ENCODE results near the gene MBP. TPM values are rescaled to one million over a fixed set of nuclear protein-coding genes. Genes with fewer than 3 reads are reported as not detected.

The MBP gene
- 89.4 TPM for polyA plus RNA-seq

DNA sequence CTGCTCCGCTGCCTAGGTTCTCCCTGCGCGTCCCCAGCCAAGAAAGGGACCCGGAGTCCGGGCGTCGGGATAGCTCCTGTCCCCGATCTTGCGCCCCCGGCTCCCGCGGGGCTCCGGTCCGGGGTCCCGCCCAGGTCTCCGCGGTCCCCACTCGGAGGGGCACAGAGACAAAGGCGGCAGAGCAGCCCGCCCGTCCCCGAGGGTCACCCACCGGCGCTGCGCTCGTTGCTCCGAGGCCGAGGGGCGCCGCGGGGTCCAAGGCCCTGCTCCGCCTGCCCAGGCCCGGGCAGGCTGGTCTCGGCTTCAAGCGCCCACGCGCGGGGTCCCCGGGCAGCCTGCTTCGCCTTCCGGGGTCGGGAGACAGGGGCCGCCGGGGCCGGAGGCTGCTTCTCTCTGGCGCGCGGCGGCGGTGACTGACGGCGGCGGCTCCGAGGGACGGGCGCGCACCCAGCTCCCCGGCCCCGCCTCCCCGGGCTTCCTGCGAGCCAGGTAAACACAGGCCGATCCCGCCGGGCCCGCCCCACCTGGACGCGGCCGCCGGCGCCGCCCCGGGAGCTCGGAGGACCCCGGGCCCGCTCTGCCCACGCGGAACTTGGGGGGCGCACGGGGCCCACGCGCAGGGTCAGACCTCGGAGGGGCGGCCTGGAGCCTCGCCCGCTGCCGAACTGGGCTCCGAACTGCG lies at the start of gene MBP:
Gene MBP (minus strand): TSS at position 415 of the 682 bp plus-strand sequence. CDS start 27,522 bp downstream, outside the sequence.
- H3K9me3 Mint-ChIP-seq, result no peaks in the 10 kb centered on the region
- H3K4me1 Mint-ChIP-seq, result peaks cover 31 to 36% (median 34%) of the 10 kb centered on the region in 3 donors
- no peaks in the 10 kb centered on the region for H3K36me3 Mint-ChIP-seq
- H3K27ac Mint-ChIP-seq, result peak within 1 kb of the TSS; percentile 95 to 99 (median 98)
- no peaks in the 10 kb centered on the region for H3K27me3 Mint-ChIP-seq
- H3K4me3 Mint-ChIP-seq, result peak within 1 kb of the TSS; percentile 86 to 98 (median 96)

DNA sequence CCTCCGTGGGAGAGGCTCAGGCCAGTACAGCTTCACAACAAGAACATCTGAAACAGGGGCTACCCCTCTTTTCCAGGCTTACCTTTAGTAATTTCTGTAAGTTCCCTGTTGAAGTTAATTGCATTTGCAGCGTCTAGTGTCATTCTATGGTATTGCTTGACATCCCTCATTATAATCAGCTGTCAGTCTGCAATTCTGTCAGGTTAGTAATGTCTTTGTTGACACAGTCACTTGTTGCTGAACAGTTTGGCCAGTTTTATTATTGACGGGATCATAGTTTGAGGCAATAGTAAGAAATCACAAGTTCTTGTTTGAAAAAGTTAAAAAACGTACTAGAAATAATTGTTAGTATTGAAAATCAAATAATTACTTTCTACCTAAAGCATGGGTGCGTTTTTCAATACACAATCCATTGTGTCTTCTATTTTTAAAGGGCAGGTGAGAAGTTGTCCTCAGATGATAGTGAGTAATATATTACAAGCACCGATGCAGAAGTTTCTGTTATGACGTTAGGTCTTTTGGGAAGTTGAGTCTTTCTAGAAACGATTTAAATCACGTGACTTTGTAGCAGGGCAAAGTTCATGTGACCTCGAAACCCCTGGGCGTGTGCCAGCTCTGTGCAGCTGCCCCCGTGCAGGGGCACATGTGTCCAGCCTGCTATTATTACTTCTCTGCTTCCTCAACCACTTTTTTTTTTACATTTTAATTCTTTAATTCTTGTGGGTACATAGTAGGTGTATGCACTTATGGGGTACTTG lies 49.5 kb upstream of the MBP start:
- no peaks in the 10 kb centered on the region for H3K36me3 Mint-ChIP-seq
- H3K4me1 Mint-ChIP-seq, result no peaks in the 10 kb centered on the region
- H3K9me3 Mint-ChIP-seq, result peaks cover 0 to 7% (median 5%) of the 10 kb centered on the region in 3 donors
- H3K27ac Mint-ChIP-seq, result no peak overlapping the region
- peaks cover 1% of the 10 kb centered on the region for H3K27me3 Mint-ChIP-seq
- H3K4me3 Mint-ChIP-seq, result no peak overlapping the region

DNA sequence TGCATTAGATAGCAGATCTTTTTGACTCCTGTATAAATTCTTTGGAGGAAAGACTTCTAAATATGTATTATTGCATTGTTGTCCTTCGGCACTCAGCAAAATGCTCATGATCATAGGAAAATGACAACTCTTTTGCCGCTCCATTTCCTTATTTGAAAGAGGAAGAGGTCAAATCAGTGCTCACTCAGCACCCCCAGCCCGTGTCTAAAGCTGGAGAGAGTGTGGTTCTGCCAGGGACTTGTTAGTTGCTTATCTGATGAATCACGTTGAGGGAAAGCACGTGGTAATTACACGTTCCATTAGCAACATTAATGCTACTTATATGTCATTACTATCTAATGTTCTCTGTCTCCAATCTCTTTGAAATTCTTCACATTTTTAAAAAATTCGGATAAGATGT lies 46.0 kb upstream of the MBP start:
- H3K36me3 Mint-ChIP-seq, result no peaks in the 10 kb centered on the region
- H3K27ac Mint-ChIP-seq, result no peak overlapping the region
- peaks cover 0 to 10% (median 0%) of the 10 kb centered on the region in 3 donors for H3K9me3 Mint-ChIP-seq
- no peaks in the 10 kb centered on the region for H3K4me1 Mint-ChIP-seq
- H3K4me3 Mint-ChIP-seq, result no peak overlapping the region
- peaks cover 1% of the 10 kb centered on the region for H3K27me3 Mint-ChIP-seq

DNA sequence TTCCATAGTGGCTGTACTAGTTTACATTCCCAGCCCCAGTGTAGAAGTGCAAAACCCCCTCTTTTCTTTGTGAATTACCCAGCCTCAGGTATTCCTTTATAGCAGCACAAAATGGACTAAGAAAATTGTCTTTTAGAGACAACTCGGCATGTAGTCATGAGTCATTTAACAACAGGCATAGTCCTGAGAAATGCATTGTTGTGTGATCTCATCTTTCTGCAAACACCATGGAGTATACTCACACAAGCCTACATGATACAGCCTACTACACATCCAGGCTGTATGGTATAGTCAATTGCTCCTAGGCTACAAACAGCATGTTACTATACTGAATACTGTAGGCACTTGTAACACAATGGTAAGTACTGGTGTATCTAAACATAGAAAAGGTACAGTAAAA lies 44.4 kb upstream of the MBP start:
- Mint-ChIP-seq H3K9me3 (peaks cover 0 to 10% (median 0%) of the 10 kb centered on the region in 3 donors), H3K4me1 (no peaks in the 10 kb centered on the region), H3K27ac (no peak overlapping the region), H3K36me3 (no peaks in the 10 kb centered on the region), H3K4me3 (no peak overlapping the region), H3K27me3 (peaks cover 1% of the 10 kb centered on the region)

DNA sequence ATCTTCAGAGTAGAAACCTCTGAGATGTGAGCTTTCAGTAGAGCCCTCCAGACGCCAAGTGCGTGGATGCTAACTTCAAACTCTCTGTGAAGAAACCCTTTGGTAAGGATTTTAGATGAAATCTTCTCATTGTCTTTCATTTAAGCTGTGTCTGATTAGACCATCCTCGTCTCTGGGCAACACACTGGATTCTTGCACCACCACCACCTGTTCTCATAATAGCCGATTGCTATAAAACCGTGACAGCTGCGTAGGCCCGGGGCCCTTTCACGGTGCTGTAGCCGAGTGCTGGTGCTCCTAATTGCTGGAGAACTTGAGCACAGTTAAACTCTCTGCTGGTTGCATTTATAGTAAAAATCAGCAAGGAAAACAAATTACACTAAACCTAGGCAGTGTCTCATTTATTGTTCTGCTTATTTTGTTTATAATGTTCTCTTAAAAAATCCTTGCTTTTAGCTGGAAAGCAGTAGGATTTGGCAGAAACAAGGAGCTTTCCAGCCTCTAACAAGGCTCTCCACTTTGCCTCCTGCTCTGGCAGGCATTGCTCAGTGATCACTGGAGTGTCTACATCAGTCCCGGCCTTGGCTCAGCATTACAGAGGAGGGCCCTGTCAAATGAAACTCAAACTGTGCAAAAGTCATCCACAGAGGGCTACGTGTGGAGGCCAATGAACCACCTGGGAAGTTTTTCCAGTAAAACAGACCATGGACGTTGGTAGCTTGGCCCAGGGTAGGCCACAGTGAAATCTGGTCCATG lies 40.9 kb upstream of the MBP start:
- peaks cover 1% of the 10 kb centered on the region for H3K27me3 Mint-ChIP-seq
- H3K36me3 Mint-ChIP-seq, result no peaks in the 10 kb centered on the region
- H3K4me1 Mint-ChIP-seq, result no peaks in the 10 kb centered on the region
- no peak overlapping the region for H3K27ac Mint-ChIP-seq
- no peak overlapping the region for H3K4me3 Mint-ChIP-seq
- H3K9me3 Mint-ChIP-seq, result peaks cover 0 to 10% (median 0%) of the 10 kb centered on the region in 3 donors

DNA sequence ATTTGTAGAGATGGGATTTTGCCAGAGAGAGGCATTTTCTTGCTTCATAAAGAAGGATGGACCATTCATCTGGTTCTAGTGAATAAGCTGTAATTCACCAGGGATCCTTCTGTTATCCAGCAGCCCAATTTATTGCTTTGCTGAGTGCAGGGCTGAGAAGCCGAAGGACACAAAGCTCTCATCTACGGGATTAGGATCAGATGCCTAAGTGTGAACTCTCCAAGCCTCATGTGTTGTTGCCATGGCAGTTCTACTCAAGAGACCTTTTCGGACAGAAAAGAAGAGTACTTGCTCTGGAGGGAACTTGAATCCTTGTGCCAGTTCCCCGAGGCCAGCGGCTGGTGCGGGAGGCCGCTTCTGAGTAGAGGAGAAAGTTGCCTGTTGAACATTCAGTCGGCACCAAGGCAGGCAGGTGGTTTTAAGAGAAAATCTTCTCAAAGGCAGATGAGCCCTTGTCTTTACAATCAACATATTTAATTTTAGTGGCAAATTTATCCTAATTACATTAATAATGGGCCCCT lies 38.4 kb upstream of the MBP start:
- Mint-ChIP-seq H3K36me3 (no peaks in the 10 kb centered on the region), H3K27ac (no peak overlapping the region), H3K27me3 (peaks cover 5% of the 10 kb centered on the region), H3K9me3 (peaks cover 0 to 7% (median 0%) of the 10 kb centered on the region in 3 donors), H3K4me3 (no peak overlapping the region), H3K4me1 (no peaks in the 10 kb centered on the region)

DNA sequence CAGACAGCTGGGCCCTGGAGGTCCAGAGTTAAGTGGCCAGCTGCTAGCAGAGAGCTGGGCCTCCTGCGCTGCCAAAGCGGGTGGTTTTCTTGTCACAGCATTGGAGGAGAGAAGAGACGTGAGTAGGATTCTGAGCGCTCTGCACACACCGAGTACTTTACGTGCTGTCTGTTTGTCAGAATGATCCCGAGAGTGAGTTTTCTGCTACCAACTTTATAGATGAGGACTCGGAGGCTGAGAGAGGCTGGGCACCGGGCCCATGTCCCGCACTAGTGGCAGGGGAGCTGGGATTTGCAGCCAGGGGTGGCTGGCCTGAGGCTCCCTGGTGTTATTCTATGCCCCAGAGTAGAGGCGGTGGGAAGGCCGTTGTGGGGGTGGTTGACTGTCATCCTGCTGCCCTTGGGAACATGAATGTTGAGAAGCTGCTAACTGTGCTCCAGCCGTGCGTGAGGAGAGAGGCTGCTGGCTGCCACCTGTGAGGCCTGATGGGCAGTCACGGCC lies 36.3 kb upstream of the MBP start:
- Mint-ChIP-seq H3K27me3 (peaks cover 11% of the 10 kb centered on the region), H3K9me3 (no peaks in the 10 kb centered on the region), H3K36me3 (no peaks in the 10 kb centered on the region), H3K27ac (no peak overlapping the region), H3K4me1 (no peaks in the 10 kb centered on the region), H3K4me3 (no peak overlapping the region)

DNA sequence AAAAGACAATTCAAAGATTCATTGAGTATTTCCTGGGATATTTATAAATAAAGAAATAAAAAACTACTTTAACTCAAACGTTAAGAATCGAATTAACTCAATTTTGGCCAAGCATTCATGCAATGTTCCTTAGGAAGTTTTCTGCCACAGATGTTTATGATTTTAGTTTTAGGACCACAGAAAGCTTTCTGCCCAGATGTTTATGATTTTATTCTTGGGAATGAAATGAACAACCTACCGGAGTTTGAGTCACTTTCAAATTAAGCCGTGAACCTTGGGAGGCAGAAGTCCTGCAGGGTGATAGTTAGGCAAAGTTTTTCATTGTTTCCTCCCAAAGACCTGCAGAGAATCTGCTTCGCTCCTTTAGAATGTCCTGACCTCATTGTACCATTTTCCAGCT lies 34.7 kb upstream of the MBP start:
- peaks cover 11% of the 10 kb centered on the region for H3K27me3 Mint-ChIP-seq
- H3K36me3 Mint-ChIP-seq, result no peaks in the 10 kb centered on the region
- H3K9me3 Mint-ChIP-seq, result no peaks in the 10 kb centered on the region
- no peak overlapping the region for H3K4me3 Mint-ChIP-seq
- H3K27ac Mint-ChIP-seq, result no peak overlapping the region
- no peaks in the 10 kb centered on the region for H3K4me1 Mint-ChIP-seq

DNA sequence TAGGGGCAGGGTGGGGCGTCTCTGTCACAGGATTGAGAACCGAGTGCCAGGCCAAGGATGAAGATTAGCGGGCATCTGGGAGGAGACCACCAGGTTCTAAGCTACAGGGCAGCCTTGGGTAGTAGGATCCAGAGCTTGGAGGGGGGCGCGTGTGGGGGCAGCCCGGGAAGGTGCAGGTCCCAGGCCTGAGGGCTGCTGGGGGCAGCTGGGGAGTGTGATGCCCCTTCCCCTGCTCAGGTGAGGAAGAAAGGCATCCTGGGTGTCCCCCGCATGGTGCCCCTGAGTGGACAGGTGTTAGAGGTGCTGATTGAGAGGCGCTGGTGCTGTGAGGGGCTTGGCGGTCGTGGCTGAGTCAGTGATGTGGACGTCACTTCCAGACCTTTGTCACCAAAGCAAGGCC lies 33.9 kb upstream of the MBP start:
- peaks cover 11% of the 10 kb centered on the region for H3K27me3 Mint-ChIP-seq
- peak overlapping the region in 1 of 4 donors; percentile 47 for H3K4me3 Mint-ChIP-seq
- no peaks in the 10 kb centered on the region for H3K4me1 Mint-ChIP-seq
- no peaks in the 10 kb centered on the region for H3K9me3 Mint-ChIP-seq
- no peak overlapping the region for H3K27ac Mint-ChIP-seq
- H3K36me3 Mint-ChIP-seq, result no peaks in the 10 kb centered on the region

DNA sequence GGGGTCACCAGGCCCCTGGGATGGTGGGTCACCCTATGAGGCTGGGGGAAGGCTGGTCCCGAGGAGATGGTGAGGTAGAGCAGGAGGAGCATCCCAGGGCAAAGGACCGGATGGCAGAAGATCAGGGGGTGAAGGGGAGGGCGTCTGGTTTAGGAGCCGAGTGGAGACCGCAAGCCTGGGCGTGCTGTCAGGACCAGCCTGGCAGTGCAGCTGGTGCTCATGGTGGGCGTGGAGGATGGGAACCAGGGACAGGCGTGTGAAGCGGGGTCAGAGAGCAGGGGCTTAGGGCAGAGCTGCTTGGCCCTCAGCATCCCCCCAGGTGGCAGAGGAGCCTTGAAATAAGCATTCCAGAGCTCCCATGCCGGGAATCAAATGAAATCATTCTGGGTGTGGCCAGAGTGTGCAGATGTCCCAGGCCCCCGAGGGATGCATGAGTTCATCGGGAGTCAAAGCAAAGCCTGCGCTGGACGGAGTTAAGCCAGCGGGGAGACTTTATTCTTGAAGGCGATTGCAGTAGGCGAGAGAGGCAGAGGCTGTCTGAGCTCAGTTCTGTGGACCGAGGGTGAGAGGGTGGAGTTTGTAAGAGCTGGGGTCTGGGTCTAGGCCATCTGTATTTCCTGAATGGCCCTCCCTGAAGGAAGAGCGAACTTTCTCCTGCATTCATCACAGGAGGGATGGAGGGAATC lies 33.1 kb upstream of the MBP start:
- Mint-ChIP-seq H3K4me1 (peaks cover 4% of the 10 kb centered on the region in 3 donors), H3K27me3 (peaks cover 12% of the 10 kb centered on the region), H3K9me3 (no peaks in the 10 kb centered on the region), H3K4me3 (no peak overlapping the region), H3K36me3 (no peaks in the 10 kb centered on the region), H3K27ac (no peak overlapping the region)

DNA sequence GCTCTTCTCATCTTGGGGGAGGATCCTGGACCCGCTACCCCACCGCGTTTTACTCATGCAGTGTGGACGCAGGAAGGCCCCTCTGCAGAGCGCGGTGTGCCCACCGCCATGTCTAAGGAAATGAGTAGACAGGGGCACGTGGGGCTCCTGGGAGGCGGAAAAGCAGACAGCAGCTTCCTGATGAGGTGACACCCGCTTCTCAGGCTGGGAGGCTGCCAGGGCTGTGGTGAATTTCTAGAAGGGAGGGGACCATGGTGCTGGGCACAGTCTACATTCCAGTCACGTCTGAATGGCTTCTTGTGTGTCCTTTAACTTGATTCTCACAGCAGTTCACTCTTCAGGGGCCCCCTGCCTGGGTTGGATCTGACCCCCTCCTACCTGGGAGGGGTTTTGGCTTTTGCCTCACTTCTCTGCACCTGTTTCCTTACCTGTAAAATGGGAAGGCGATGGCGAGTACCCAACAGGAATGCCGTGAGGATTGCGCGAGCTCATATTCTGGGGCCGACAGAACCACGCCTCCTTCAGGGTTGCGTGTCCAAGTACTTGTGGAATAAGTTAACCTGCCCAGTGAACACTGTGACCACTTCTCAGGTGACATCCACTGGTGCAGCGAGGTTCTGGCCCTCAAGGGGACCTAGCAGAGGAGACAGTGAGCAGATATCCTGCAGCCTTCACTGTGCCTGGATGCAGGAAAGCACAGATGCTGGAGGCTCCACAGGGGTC lies 32.3 kb upstream of the MBP start:
- Mint-ChIP-seq H3K9me3 (no peaks in the 10 kb centered on the region), H3K36me3 (no peaks in the 10 kb centered on the region), H3K4me3 (no peak overlapping the region), H3K27me3 (peaks cover 17% of the 10 kb centered on the region), H3K27ac (no peak overlapping the region), H3K4me1 (peaks cover 6 to 11% (median 8%) of the 10 kb centered on the region in 3 donors)

DNA sequence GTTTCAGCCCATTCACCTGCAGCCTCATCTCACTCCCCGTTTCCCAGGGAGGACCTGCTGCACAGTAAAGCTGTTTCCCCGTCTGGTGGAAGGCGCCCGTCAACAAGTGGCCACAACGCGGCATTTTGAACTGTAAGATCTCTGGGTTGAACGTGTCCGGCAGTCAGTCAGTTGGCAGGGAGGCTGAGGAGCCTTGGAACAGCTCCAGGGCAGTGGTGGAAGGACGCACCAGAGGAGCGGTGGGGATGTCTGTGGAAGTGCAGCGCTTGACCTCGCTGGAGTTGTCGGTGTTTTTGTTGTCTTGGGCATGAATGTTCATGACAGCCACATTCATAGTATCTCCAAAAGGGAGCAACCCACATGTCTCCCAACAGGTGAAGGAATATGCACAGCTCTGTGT lies 31.4 kb upstream of the MBP start:
- H3K9me3 Mint-ChIP-seq, result no peaks in the 10 kb centered on the region
- H3K36me3 Mint-ChIP-seq, result no peaks in the 10 kb centered on the region
- peak overlapping the region in 1 of 3 donors; percentile 32 for H3K27ac Mint-ChIP-seq
- H3K4me3 Mint-ChIP-seq, result no peak overlapping the region
- peaks cover 17% of the 10 kb centered on the region for H3K27me3 Mint-ChIP-seq
- peaks cover 6 to 11% (median 8%) of the 10 kb centered on the region in 3 donors for H3K4me1 Mint-ChIP-seq

DNA sequence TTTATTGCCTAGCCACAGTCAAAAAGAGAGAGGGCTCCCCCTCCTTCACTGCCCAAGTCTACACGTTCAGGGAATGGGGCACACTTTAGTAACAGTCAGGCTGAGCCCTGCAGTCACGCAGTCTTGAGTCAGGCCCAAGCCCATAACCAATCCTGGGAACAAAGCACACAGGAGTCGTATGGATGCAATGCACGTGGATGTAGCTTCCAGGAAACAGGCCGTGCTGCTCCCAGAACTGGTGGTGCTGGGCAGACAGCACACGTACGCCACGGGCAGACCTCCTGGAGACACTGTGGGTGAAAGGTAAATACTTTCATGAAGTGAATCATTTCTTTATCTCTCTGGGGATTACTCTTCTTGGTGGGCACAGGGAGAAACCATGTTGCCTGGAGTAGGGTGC lies 30.0 kb upstream of the MBP start:
- no peaks in the 10 kb centered on the region for H3K9me3 Mint-ChIP-seq
- H3K4me1 Mint-ChIP-seq, result peaks cover 6 to 11% (median 10%) of the 10 kb centered on the region in 3 donors

DNA sequence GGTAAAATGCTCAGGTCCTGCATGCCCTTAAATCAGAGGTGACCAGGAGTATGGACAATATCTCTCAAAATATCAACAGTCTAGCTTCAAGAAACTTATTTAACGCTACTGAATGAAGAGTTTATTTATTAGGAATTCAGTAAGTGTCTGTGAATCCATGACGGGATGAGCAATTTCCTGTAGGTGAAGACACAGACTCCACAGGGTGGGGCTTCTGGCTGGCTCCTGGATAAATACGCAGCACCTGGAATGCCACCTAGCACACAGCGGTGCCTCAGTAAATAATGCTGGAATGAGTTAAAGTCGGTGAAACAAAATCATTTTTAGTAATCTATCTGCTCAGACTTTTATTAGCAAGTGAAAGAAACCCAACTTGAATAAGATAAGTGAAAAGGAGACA lies 29.4 kb upstream of the MBP start:
- no peaks in the 10 kb centered on the region for H3K9me3 Mint-ChIP-seq
- H3K4me3 Mint-ChIP-seq, result no peak overlapping the region
- no peaks in the 10 kb centered on the region for H3K36me3 Mint-ChIP-seq
- H3K27me3 Mint-ChIP-seq, result peaks cover 17% of the 10 kb centered on the region
- H3K4me1 Mint-ChIP-seq, result peaks cover 6 to 16% (median 11%) of the 10 kb centered on the region in 3 donors
- H3K27ac Mint-ChIP-seq, result no peak overlapping the region

More for the DNA sequence above, 30.0 kb upstream of the MBP start:
- H3K36me3 Mint-ChIP-seq, result no peaks in the 10 kb centered on the region
- H3K27ac Mint-ChIP-seq, result peak overlapping the region in 1 of 3 donors; percentile 24
- no peak overlapping the region for H3K4me3 Mint-ChIP-seq
- H3K27me3 Mint-ChIP-seq, result peaks cover 17% of the 10 kb centered on the region
